ENCODE data around the gene SATB1.

The SATB1 gene

DNA sequence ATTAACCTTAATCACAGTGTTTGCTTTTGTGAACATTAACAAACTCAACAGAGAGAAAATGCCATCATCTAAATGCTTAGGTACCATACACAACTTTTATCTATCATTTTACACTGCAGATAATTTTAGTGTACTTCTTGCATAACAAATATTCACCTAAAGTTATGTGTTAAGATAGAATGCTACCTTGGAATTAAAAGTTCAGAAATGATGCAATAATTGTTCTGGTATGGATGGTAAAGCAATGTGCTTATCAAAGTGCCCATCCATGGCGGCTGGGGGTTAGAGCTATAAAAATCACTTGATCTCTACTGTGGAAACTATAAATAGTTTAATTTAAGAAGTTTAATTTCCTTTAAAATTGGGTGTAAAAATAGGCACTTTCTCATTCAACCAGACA lies 28.7 kb downstream of the SATB1 start:
- DNase-seq = no peak

DNA sequence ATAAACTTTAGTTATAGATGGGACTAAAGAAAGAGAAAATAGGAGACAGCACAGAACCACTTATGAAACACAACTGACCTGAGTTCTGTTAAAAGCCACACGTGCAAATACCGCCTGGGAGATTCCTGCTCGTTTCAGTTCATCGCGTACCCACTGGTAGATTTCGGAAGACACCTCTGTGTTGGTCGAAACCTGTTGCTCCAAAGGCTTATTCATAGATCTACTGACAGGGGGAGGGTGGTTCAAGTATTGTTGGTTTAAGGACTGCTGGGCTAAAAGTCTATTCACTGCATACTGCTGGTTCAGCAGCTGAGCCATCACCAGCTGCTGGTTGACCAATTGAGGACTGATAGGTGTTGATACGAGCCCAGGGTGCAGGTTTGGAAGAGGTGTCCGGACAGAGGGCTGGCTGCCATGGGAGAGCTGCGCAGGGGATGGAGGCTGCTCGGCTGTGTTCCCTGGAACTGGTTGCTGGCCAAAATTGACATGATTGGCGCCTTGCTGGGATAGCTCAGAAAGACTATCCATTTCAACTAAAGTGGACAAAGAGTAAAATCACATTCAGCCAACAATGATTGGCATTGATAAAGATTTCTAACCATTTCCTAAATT lies 30.6 kb downstream of the SATB1 start:
- no peak for DNase-seq

DNA sequence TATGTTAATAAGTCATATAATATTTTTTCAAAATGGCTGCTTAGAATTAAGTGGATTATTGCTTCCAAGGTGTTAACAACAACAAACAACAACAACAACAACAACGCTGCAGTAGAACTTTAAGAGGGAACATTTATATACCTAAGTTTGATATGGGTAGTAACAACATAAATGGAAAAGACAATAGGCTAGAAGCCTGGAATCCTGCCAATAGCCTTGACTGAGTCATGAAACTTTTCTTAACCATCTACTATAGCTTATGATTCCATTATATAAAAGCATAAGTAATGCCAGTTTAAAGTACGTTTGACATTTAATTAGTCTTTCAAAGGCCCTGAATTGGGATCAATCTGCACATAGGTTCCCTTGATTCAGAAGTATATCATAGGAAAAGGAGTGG lies 31.2 kb downstream of the SATB1 start:
- DNase-seq = no peak

DNA sequence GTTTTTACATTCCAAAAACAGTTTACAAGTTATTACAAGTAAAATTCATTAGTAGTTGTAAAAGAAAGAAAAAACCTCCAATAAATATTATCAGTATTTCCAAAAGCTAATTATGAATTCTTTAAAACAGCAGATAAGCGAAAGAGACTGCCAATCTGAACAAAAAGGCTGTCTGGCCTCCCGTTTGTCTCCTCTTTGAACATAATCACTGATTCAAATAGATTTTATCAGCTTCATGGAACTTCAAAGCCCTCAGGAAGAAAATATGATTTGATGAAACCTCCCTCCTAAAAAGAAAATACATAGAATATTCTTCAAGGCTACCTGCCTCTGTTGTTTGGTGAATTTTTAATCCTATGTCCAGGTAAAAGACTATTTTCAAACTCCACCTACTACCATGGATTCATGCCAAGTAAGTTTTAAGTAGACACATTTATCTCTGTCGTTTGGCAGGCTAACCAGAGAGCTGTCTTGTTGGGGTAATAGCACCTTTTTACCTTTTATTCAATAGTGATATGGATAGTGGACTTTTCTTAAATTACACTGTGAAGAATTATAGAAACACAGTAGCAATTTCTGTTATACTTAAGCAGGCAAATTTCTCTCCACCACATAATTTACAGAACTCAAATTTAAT lies 35.0 kb downstream of the SATB1 start:
- no peak for DNase-seq

DNA sequence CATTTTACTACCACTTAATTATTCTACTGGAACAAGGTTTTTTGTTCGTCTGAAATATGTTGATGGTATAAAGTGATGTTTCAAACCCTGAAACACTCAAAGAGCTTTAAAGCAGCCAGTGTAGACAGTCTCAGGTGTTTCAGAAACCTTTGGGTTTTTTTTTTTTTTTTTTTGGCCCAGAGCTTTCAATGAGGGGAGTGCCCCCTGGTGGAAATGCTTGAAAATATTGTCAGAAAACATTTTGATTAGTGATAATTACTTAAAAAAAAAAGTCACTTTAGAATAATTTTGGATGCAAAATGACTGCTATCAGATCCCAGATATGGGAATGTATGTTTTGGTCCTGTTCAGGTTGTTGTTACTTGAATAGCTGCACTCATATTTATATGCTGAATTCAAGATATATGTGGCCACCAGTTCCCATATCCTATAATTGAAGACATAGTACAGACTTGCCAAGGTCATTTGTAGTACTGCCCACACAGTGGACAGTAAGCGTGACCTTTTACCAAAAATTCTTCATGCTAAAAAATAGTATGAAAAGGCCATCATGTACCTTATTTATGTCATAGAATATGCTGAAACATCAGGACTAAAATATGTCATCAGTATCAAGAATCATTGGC lies 35.9 kb downstream of the SATB1 start:
- DNase-seq = no peak

DNA sequence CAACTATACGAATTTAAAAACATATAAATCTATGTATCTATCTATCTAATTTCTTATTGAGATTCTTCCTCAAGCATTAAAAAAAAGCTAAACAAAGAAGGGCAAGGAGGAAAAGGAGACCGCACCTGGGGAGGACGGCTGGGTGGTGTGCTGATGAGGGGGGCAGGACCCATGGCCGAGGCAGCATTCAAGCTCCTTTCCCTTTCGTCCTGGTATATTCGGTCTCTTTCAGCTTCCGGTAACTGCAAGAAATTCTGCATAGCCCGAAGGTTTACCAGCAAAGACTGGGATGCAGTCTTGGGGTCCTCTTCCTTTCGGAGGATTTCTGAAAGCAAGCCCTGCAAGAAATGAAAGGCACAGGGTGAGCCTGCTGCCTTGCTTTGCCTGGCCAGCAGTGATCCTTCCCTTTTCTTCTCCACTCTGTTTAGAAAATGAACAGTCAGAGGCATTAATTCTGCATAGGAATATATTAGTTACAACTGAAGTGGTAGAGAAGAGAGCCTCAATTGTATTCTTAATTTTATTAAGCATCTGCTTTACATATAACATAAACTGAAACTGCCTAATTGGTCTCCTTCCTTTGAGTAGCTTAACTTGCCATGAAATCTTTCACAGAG lies 38.8 kb downstream of the SATB1 start:
- no peak for DNase-seq

DNA sequence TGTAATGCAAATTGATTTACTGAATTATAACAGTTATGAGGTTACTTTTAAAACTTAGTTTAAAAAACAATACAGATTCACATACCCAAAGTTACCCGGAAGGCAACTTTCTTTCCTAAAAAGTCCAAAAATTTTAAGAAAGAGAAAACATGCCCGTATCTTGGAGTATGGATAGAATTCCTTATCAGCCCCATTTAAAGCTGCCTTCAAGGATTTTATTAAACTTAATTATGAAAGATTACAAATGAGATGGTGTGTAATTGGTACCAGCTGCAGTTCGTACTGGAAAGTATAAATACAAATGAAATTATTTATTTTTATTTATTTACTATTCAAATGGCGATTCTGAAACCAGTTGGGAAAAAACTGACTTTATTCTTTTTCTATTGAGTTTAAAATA lies 39.4 kb downstream of the SATB1 start:
- no peak for DNase-seq

DNA sequence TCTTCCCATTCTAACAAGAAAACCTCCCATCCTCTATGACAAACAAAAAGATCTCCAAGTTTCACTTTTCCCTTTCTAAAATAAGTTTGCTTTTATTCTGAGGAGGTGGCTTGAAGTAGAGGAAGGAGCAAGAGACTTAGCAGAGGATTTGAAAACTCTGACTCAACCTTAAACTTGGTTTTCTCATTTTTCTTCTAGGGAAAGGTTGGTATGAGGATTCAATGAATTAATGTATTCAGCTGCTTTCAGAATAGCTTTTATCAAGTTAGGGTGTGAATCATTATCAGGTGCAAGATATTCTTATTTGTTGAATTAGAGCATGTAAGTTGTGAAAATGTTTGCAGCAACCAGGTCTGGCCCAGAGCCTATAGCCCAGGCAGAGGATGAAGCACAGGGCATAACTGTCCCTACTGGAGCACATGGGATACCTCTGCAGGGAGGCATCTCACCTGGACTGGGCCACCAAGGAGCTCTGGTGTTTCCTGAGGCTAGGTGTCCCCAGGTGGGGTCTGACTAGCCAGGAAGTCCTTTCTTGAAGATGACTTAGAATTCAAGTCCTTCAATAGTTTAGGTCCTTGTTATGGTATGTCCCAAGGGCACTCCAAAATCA lies 42.3 kb downstream of the SATB1 start:
- no peak for DNase-seq

DNA sequence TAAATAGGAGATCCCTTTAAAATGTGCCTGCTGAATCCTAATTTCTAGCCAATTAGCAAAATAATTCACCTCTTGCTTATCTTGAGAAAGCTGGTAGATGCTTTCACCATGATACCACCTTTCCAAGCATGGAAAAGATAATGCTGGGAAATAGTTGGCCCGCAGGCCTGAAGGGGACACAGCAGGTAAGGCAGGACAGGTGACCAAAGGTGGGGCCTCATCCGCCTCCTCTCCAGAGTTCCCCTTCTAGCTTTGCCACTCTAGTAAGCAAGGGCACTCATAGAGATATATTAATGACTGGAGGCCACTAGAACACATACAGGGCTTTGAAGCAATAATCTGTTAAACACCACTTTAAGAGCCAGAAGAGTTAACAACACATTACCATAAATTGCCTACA lies 45.5 kb downstream of the SATB1 start:
- DNase-seq = no peak

DNA sequence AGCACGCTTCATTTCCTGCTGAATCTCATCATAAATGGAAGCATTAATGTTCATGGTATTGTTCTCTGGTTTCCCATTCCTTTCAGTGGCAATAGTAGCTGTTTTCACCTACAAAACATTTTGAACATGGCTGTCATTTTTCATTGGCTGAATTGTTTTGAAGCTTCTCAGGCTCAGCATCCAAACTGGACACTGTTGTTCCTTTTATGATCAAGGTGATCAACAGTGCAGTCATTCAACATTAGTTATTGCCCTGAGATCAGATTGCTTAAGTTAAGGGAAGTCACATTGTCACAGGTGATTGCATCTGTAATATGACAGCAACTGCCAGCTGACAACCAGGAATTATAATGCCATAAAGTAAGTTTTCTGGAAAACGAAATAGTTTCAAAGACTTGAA lies 46.9 kb downstream of the SATB1 start:
- DNase-seq = no peak

DNA sequence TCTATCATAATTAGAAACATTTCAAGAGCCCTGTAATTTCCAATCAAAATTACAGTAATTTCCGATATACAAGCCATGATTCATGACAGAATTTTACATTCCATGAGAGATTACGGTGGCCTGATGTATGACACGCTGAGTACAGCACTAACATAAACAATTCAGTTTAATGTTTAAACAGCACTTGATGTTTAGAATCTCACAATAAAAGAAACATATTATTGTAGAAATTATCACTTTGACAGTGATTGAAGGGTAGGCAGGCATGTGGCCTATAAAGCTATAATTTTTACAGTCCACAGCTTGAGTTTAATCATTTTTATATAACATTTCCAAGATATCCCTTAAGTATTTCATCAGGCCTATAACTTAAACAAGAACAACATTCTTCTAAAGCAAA lies 48.5 kb downstream of the SATB1 start:
- DNase-seq = no peak

DNA sequence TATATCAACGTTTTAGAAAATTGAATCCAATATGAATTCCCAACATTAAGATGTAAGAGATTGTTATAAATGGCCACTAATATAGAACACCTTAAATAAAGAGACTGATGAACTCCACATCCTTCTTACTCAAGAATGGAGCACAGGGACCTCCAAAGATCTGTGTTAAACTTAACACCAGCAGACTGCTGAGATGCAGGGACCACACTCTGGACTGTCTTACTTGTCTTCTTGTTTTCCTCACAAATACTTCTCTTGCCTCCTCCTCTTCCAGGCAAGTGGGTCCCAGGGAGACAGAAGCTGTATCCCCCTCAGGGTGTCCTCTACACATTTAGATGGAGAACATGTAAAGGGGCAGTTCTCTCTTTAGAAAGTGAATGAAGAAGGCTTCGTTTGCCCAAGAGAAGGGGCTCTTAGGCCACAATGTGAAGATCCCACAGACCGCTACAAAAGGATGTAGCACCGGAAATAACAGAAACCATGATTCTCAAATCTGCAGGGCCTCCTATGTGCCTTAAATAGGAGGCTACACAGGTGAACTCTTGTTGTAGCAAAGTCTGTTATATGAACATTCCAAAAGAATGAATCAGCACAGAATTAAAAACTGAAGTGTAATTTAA lies 52.2 kb downstream of the SATB1 start:
- DNase-seq = no peak

DNA sequence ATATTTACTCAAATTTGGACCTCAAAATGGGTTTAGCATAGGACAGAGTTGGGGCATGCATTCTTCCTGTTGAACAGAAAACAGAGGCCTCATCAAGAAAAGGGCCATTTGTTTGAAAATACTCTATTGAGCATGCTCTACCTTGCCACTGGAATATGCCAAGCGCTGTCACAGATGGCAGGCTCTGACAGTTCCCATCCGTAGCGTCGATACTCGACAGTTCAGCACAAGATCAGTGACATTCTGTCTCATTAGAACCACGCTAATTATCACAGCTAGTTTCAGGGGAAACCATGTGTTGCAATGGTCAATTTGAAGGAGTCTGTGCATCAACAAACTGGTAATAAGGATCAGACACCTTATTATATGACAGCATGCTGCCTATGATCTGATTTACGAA lies 54.5 kb downstream of the SATB1 start:
- DNase-seq = no peak

DNA sequence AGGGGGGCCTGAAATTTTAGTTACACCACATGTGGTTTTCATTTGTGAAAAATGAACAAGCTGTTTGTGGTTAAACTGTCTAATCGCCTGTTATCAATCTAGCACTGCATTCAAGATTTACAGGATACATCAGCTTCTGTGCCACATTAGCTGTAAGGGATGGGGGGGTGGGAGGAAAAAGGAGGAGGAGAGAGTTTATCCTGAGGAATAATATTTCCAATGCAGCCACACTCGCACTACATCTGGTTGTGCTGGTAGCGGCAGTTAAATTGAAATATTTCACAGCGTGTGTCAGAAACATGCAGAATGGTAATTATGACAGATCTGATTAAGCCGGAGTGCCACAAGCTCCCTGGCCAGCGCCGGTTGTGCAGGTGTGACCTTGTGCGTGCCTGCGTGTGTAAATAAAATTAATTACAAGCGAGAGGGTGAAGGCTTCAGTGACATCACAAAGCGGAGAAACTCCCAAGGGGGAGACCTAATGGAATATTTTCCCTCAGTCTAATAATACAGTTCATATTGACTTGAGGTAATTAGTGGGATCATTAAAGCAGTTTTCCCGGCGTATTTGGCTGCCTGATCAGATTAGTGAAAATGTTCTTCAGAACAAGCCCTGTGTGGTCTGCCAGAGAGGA lies 55.5 kb downstream of the SATB1 start:
- no peak for DNase-seq

DNA sequence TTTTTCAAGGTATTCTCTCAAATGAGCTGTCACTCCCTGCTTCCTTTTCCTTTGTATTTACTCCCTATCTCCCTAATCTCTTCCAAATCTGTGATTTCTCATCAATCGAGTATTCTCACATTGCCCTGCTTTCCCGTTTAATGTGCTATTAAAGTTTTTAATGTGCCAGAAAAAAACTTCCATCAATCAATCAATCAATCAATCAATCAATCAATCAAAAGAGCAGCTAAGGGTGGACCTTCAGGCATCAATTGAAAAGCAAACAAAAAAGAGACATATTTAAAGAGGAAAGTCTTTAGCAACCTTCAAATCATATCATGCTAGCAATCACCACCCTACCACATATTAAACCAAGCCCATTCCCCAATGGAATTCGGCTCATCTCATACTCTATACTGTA lies 58.9 kb downstream of the SATB1 start:
- DNase-seq = no peak

DNA sequence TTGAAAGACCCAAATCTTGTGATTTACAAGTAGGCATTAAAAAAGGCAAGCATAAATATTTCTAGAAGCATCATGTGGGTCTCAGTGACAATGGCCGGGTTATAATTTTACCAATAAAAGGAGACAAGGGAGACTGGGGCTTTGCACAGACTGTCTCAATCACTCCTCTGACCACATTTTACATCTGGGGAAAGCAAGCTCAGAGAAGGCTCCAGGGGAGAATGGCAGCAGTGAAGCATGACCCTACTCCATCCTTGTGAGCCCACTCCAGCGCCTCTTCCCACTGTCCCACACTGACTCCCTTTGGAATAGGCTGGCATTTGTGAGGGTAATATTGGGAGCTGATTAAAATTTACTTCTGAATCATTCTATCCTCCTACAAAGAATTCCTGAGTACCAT lies 61.8 kb downstream of the SATB1 start:
- DNase-seq = no peak

DNA sequence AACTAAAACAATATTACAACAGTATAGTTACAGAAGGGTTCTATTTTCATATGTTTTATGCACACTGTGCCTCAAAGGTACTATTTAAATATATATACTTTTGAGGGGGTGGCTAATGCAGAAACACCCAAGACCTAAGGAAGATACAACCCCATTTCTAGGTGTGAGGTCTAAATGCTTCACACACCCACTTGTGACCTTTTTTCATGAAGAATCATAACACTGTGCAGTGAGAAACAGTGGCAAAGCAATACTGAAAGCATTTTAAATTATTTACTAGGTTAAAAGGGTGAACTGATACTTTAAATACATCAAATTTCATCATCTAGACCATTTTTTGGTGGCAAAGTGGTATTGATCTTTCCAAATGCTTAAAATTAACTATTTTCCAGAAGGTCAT lies 67.4 kb downstream of the SATB1 start:
- DNase-seq = no peak

DNA sequence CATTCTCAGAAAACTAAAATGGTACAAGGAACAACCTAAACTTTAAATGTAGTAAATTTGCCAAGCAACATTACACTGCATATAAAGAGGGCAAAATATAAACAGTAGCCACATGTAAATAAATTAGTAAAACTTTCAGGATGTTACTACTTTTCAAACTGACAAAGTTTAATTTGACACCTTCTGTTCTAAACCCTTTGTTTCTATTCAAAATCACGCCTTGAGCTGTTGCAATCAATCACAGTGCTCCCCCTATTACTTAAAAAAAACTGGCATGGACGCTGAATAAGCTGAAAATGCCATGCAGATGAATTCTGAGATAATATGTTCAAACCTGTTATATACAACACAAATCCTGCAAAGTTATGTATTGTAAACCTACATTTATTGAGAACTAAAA lies 69.3 kb downstream of the SATB1 start:
- DNase-seq = no peak

DNA sequence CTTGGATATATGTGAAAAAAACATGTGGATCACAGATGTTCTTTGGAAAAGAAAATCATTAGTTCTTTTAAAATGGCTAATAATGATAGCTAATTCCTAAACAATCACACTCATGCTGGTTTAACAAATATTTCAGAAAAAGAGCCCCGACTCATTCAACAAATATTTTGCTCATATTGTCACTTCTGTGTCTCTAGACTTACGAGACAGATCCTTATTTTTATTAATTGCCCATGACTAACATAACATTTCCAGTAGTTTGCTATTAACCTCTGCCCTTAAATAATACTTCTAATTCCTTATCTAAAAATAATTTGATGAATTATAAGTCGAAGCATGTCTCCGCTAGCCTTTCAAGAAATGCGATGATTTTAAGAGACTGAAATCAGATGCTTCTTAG lies 70.4 kb downstream of the SATB1 start:
- DNase-seq = no peak

DNA sequence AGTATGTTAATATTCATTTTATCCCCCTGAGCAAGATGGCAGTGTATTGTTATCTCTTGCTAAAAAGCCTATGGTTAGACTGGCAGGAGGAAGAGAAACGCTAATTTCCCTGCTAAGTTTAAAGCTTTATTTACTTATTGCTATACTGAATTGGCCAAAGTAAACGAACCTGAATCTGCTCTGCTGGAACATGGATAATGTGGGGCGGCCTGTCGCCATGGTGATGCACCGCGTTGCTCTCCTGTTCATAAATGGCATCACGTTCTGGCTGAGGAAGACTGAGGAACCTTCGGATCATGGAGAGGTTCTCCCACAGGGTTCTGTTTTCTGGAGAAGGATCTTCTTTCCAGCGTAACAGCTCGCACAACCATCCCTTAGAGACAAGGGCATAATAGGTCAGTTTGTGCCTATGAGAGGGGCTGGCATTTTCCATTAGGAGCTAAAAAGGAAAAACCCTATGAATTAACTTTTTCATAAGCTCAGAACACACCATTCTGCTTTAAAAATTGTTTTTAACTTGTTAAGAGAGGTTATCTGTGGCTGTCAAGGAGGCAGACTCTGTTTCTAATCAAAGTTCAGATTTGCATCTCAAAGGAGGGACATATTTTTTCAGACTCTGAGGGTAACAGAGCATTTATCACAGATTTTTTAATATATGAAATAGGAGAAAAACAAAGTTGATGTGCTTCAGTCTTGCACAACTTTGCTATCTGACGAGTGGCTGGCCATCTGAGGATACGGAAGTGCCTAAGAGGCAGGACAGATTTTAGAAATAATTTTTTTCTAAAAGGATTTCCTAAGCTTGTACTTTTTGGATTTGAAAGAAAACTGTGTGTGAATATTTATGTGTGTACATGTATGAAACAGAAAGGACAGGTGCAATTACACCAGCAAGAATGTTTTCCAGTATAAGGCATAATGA lies 73.1 kb downstream of the SATB1 start:
- no peak for DNase-seq

DNA sequence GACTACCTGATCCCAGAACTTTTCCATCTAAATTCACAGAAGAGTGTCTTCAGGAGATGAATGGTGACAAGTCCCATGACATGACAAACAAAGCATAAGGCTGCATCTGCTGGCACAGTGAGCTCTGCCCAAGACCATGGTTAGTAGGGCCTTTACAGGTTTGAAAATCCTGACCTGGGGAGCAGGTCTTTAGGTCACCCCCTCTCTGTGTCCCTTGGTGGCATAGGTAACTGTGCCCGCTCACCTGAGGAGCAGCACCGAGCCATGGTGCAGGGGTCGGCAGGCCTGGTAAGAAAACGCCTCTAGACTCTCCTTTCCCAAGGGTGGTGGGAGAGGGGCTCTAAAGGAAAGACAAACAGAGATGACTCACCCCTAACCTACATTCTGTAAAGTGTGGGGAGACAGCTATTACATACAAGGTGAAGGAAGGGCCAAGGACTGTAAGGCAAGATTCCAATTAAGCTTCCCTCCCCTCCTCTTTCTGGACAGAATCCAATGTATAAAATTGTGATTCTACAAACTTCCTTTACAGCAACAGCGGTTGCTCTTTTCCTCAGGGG lies 74.0 kb downstream of the SATB1 start:
- DNase-seq = no peak
